Activated B cell treated with CpG ODN at 0.5 μM for 24 hours (primary cell): ENCODE results near the gene PPP1R37. TPM values are rescaled to one million over a fixed set of nuclear protein-coding genes. Genes with fewer than 3 reads are reported as not detected.

Experiments
- ATAC-seq: fragments of 200-7000 bp; cut with Tn5 transposase; one replicate; pipeline ENCODE4 v1.10.0; 2021; ENCODE audit warnings: low read depth, mild to moderate bottlenecking, moderate library complexity
- CTCF ChIA-PET: fragments of 350-600 bp; sonication (Branson Sonifier 250); formaldehyde crosslinking; loops from one replicate; lab custom pipeline; 2021; ENCODE audit warnings: antibody characterized with exemption; lab: Charles Lee
- POLR2A ChIA-PET: fragments of 350-600 bp; sonication (Branson Sonifier 250); formaldehyde crosslinking; loops from one replicate; lab custom pipeline; 2021; ENCODE audit warnings: antibody characterized with exemption; lab: Charles Lee
- DNase-seq: peaks from one replicate; pipeline ENCODE4 v3.0.0; 2022
- H3K27ac Mint-ChIP-seq: one replicate; pipeline ENCODE4 v1.8.0; 2020; ENCODE audit warnings: mixed read lengths
- H3K27me3 Mint-ChIP-seq: one replicate; pipeline ENCODE4 v1.8.0; 2021; ENCODE audit warnings: mixed read lengths
- H3K36me3 Mint-ChIP-seq: one replicate; pipeline ENCODE4 v1.8.0; 2021; ENCODE audit warnings: low read depth, mixed read lengths
- H3K4me1 Mint-ChIP-seq: one replicate; pipeline ENCODE4 v1.8.0; 2021; ENCODE audit warnings: mixed read lengths
- H3K4me3 Mint-ChIP-seq: one replicate; pipeline ENCODE4 v1.8.0; 2020; ENCODE audit warnings: mild to moderate bottlenecking, mixed read lengths
- H3K9me3 Mint-ChIP-seq: one replicate; pipeline ENCODE4 v1.8.0; 2020; ENCODE audit warnings: mixed read lengths
- CTCF ChIP-seq: fragments of 200-600 bp; IDR thresholded peaks from one replicate; pipeline ENCODE4 v1.8.0; 2022; ENCODE audit warnings: antibody characterized with exemption, mild to moderate bottlenecking
- intact Hi-C: fragments of 100-400 bp; cut with micrococcal nuclease; formaldehyde crosslinking; loops from one replicate; pipeline ENCODE4 v1.15.1; 2024
- total RNA-seq: library from RNA; stranded (reverse); gene quantifications from 2 replicates; pipeline ENCODE4 v1.2.3, GENCODE V29; 2022

PPP1R37 gene
- total RNA-seq, 1 donor from 2014 or later, result 27.2 TPM

DNA sequence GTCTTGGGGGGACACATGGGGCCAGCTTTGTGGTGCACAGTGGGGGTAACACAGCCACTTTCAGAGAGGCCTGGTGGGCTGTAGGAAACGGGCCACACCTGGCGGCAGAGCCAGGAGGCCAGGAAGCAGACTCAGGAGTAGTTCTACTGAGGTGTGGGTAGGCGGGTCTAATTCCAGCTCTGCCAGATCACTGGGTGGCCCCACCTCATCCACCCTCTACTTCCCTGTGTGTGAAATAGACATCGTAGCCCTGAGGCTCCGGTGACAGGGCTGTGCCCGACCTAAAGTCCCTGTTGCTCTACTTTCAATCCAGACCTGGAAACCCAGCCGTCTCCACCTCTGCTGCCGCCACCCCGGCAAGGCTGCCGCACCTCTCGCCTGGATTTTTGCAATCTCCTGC is 63.8 kb downstream of the PPP1R37 start:
- Mint-ChIP-seq H3K4me1 (peaks cover 15% of the 10 kb centered on the region), H3K4me3 (no peak overlapping the region), H3K9me3 (no peaks in the 10 kb centered on the region), H3K27ac (no peak overlapping the region), H3K36me3 (no peaks in the 10 kb centered on the region), H3K27me3 (peaks cover 52% of the 10 kb centered on the region)
- TF ChIP-seq CTCF, result no peak
- DNase-seq (no peak), ATAC-seq (no peak)
- intact Hi-C loops, result no loop called here
- POLR2A ChIA-PET, result no interaction called here
- CTCF ChIA-PET, result no interaction called here

- ChIA-PET POLR2A (interaction anchor here (1.0 kb wide), 1 partner anchor 20 kb away, joined by 3 read pairs; no protein-coding TSS in a partner anchor), CTCF (no interaction called here)
- intact Hi-C loops, result no loop called here
- no peak for TF ChIP-seq CTCF
- ATAC-seq (no peak), DNase-seq (no peak)
- Mint-ChIP-seq H3K27ac (no peak overlapping the region), H3K36me3 (no peaks in the 10 kb centered on the region), H3K4me1 (peaks cover 8% of the 10 kb centered on the region), H3K27me3 (peaks cover 44% of the 10 kb centered on the region), H3K9me3 (no peaks in the 10 kb centered on the region), H3K4me3 (no peak overlapping the region)
These were observed 65.7 kb downstream of the PPP1R37 start for GRCh38 chr19:45158503-45159209.

DNA sequence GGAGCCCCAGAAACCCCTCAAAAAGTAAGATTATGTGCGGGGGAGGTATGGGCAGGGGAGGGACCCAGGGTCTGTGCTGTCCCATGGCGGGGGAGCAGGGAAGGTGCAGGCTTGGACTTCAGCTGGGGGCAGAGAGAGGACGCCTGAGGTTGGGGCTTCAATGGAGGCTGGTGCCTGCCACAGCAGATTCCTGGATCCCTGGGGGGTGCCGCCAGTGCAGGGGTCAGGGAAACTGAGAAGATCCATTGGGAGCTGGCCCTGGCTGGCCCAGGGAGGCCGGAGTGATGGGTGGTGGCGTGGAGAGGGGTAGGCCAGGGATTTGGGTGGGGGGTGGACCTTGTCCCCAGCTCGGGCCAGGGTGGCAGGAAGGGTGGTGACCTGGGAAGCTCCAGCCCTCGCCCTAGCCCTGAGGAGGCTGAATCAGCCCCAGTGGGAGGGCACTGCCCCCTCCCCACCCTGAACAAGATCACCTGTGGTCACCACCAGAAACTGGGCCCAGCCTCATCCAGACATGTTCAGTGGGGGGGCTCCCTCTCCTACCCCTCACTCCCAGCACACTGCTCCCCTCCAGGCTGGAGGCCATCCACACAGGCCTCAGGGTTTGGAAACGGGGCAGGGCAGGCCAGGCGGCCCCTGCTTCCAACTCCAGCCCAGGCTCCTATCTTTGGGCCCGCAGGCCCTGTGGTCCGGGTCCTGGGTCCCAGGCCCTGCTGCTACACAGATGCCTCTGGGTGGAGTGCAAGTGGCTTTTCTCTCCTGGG is 66.4 kb downstream of the PPP1R37 start:
- H3K4me1 Mint-ChIP-seq, result peaks cover 9% of the 10 kb centered on the region
- ChIA-PET CTCF (no interaction called here), POLR2A (interaction anchor here (1.0 kb wide), 1 partner anchor 20 kb away, joined by 3 read pairs; no protein-coding TSS in a partner anchor)
- intact Hi-C loops, result no loop called here
- no peaks in the 10 kb centered on the region for H3K36me3 Mint-ChIP-seq
- H3K27me3 Mint-ChIP-seq, result peaks cover 38% of the 10 kb centered on the region
- ATAC-seq, result no peak
- DNase-seq, result no peak
- TF ChIP-seq CTCF, result no peak
- H3K27ac Mint-ChIP-seq, result no peak overlapping the region
- H3K9me3 Mint-ChIP-seq, result no peaks in the 10 kb centered on the region
- no peak overlapping the region for H3K4me3 Mint-ChIP-seq

- Mint-ChIP-seq H3K4me3 (no peak overlapping the region), H3K27ac (no peak overlapping the region), H3K4me1 (peaks cover 13% of the 10 kb centered on the region), H3K27me3 (peaks cover 37% of the 10 kb centered on the region), H3K9me3 (no peaks in the 10 kb centered on the region), H3K36me3 (no peaks in the 10 kb centered on the region)
- intact Hi-C loops, result no loop called here
- no peak for ATAC-seq
- no peak for DNase-seq
- TF ChIP-seq CTCF, result no peak
- POLR2A ChIA-PET, result no interaction called here
- CTCF ChIA-PET, result no interaction called here
These were observed 67.0 kb downstream of the PPP1R37 start for GRCh38 chr19:45159971-45160324.
